Tibial nerve (tissue), 4 donors: Measurements from ENCODE around the gene DNAH10. TPM values are rescaled to one million over a fixed set of nuclear protein-coding genes. Genes with fewer than 3 reads are reported as not detected.

ENCODE experiments used
- DNase-seq, 2 donors: peaks; one replicate each; pipeline ENCODE4 v3.0.0-alpha.2; 2019; ENCODE audit warnings: low spot score in 2 of 2
- H3K27ac ChIP-seq, 4 donors: fragments of 200-600 bp; sonication (generic) in 3 of 4; one replicate each; pipeline ENCODE4 v1.5.1; 2017 to 2019; ENCODE audit warnings: mild to moderate bottlenecking in 1 of 4
- H3K27me3 ChIP-seq, 2 donors: fragments of 200-600 bp; sonication (generic) in 1 of 2; one replicate each; pipeline versions ENCODE4 v1.5.1 to v1.6.0; 2017 to 2019
- H3K36me3 ChIP-seq, 3 donors: fragments of 200-600 bp; sonication (generic); one replicate each; pipeline ENCODE4 v1.5.1; 2018 to 2019
- H3K4me1 ChIP-seq, 4 donors: fragments of 200-600 bp; sonication (generic) in 3 of 4; one replicate each; pipeline ENCODE4 v1.5.1; 2017 to 2019
- H3K4me3 ChIP-seq, 4 donors: fragments of 200-600 bp; sonication (generic) in 3 of 4; one replicate each; pipeline ENCODE4 v1.5.1; 2017 to 2019; ENCODE audit warnings: mild to moderate bottlenecking in 1 of 4, moderate library complexity in 1 of 4
- H3K9me3 ChIP-seq, 4 donors: fragments of 200-600 bp; sonication (generic) in 3 of 4; one replicate each; pipeline ENCODE4 v1.5.1; 2017 to 2019
- EP300 ChIP-seq, 2 donors: sonication (generic); formaldehyde crosslinking; IDR thresholded peaks; one replicate each; pipeline ENCODE4 v1.6.1; 2017; ENCODE audit warnings: antibody characterized with exemption in 2 of 2, mild to moderate bottlenecking in 1 of 2
- POLR2A ChIP-seq, 2 donors: fragments of 450-650 bp; IDR thresholded peaks; one replicate each; pipeline ENCODE4 v1.6.1; 2017; ENCODE audit warnings: antibody characterized with exemption in 2 of 2, mild to moderate bottlenecking in 2 of 2, moderate library complexity in 2 of 2
- WGBS, 2 donors: methylation state at CpG; one replicate each; pipeline ENCODE4 v1.1.5; 2018; 5-methylcytosine and 5-hydroxymethylcytosine counted together
- total RNA-seq, 4 donors: library from RNA; depleted of rRNA; stranded (reverse); fragments of >200 nt; gene quantifications; one replicate each; pipeline ENCODE4 v1.1.0, GENCODE V29; 2016
- TF ChIP-seq, protein P1 (sequence below), 5 experiments: fragments of 200-600 bp in 3 of 5; fragments of 450-650 bp in 2 of 5; sonication (generic) in 3 of 5; IDR thresholded peaks; one replicate each; pipeline ENCODE4 v1.5.1; 2016 to 2019; ENCODE audit warnings: antibody characterized with exemption in 5 of 5, mild to moderate bottlenecking in 3 of 5, moderate library complexity in 2 of 5

Gene DNAH10, protein sequence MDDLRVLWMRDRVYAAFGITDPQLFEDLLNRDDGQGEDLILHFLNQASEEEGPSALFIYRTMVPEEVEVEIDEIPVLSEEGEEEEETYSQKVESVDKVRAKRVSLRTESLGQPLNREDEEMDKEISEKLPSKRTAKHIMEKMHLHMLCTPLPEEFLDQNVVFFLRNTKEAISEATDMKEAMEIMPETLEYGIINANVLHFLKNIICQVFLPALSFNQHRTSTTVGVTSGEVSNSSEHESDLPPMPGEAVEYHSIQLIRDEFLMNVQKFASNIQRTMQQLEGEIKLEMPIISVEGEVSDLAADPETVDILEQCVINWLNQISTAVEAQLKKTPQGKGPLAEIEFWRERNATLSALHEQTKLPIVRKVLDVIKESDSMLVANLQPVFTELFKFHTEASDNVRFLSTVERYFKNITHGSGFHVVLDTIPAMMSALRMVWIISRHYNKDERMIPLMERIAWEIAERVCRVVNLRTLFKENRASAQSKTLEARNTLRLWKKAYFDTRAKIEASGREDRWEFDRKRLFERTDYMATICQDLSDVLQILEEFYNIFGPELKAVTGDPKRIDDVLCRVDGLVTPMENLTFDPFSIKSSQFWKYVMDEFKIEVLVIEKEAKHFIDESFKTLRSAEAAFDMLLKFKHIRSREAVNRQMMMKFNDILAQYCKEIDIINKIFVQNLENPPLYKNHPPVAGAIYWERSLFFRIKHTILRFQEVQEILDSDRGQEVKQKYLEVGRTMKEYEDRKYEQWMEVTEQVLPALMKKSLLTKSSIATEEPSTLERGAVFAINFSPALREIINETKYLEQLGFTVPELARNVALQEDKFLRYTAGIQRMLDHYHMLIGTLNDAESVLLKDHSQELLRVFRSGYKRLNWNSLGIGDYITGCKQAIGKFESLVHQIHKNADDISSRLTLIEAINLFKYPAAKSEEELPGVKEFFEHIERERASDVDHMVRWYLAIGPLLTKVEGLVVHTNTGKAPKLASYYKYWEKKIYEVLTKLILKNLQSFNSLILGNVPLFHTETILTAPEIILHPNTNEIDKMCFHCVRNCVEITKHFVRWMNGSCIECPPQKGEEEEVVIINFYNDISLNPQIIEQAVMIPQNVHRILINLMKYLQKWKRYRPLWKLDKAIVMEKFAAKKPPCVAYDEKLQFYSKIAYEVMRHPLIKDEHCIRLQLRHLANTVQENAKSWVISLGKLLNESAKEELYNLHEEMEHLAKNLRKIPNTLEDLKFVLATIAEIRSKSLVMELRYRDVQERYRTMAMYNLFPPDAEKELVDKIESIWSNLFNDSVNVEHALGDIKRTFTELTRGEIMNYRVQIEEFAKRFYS (N-terminal part only)
- total RNA-seq, result 1 to 10 TPM in 1 of 4 donors, not detected in 3; 3.1 TPM

DNA sequence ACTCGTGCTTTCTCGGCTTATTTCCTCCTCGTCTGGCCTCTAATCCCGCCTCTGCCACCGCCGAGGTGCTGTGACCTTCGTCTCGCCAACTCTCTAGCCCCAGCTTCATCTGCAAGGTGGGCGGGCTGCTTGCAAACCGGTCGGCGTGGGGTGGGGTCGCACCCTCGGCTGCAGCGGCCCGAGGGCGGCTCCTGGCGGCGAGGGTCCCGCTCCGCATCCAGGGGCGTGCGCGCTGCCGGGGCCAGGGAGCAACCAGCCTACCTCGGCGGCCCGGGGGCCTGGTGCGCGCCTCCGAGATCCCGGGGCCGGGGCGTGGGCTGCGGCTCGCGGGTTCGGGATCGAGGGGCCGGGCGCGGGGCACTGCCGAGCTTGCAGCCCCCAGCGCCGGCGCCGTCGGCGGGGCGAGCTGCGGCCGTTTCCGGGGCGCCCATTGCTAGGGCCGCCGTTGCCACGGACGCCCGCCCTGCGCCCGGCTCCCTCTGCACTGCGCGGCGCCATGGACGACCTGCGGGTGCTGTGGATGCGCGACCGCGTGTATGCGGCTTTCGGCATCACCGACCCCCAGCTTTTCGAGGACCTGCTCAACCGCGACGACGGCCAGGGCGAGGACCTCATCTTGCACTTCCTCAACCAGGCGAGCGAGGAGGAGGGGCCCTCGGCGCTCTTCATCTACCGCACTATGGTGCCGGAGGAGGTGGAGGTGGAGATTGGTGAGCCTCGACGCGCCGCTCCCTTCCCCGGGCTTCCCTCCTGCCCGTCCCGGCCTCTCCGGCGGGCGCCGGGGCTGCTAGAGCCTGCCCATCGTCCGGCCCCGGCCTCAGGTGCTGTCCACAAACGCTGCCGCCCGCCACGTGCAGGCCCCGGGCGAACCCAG is at the start of gene DNAH10:
TSS of gene DNAH10 (plus strand) at position 461 of the 874 bp plus-strand sequence. CDS start at position 497, 36 bp downstream.
- H3K27ac ChIP-seq, result no peak within 1 kb of the TSS
- TF ChIP-seq POLR2A (IDR thresholded peaks at IDR 0.05), result no peak
- H3K9me3 ChIP-seq, result no peaks in the 10 kb centered on the region
- no peak for DNase-seq
- peak within 1 kb of the TSS in 3 of 4 donors; percentile 19 to 49 (median 37) for H3K4me3 ChIP-seq
- H3K36me3 ChIP-seq, result peaks cover 0 to 27% (median 0%) of the 10 kb centered on the region in 3 donors
- H3K4me1 ChIP-seq, result peaks cover 0 to 16% (median 3%) of the 10 kb centered on the region in 4 donors
- peaks cover 0 to 34% of the 10 kb centered on the region in 2 donors for H3K27me3 ChIP-seq
- WGBS, 2 donors, result 1 to 6% methylated on average over 17 to 49 of the region's 105 CpGs

DNA sequence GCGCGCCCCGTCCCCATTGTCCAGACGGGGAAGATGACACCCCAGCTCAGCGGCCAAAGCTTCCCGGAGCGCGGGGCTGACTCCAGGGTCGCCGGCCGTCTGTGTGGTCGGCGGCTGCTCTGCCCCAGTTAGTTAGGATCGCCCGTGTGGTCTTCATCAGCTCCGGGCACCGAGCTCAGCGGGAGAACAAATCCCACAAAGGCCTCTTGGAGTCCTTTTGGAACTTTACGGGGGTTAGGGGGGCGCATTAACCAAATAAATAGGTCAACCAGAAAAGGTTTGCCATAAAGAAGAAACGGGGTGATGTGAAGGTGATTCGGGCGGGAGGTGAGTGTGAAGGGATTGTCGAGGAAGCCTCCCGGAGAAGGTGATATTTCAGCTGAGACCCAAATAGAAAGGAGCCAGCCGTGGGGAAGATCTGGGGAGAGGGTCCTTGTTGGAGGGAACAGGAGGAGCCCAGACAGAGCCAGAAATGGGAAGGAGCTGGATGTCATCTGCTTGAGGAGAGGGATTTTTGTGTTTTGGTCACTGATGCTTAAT is 49.3 kb upstream of the DNAH10 start:
- 0% methylated on average over 13 to 19 of the region's 26 CpGs for WGBS, 2 donors
- H3K27ac ChIP-seq, result peak overlapping the region in 3 of 4 donors; percentile 58 to 83 (median 76)

DNA sequence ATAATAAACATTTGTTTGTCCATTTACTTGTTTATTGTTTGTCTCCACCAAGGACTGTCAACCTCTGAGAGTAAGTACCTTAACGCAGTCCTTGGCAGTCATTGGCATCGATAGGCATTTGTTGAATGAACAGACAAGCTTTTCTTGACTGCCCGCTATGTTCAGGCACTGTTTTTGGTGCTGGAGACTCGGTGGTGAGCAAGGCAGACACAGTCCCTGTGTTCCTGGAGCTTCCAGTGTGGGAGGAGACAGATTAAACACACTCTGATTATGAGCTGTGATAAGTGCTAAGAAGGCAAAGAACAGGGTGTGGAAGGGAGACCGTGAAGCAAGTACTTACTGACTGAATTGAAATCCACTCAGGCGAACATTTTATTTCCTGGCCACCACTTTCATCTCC is 48.7 kb upstream of the DNAH10 start:
- H3K4me3 ChIP-seq, result peak overlapping the region in 3 of 4 donors; percentile 83 to 100 (median 97)
- no peaks in the 10 kb centered on the region for H3K9me3 ChIP-seq
- no peaks in the 10 kb centered on the region for H3K27me3 ChIP-seq
- no peaks in the 10 kb centered on the region for H3K36me3 ChIP-seq
- WGBS, 2 donors, result 24 to 31% methylated on average over 6 of the region's 6 CpGs
- peaks cover 0 to 35% (median 20%) of the 10 kb centered on the region in 4 donors for H3K4me1 ChIP-seq
- no peak for DNase-seq
- TF ChIP-seq EP300 (IDR thresholded peaks at IDR 0.05), result no peak
- TF ChIP-seq POLR2A (IDR thresholded peaks at IDR 0.05), result no peak
- TF ChIP-seq, protein P1, sequence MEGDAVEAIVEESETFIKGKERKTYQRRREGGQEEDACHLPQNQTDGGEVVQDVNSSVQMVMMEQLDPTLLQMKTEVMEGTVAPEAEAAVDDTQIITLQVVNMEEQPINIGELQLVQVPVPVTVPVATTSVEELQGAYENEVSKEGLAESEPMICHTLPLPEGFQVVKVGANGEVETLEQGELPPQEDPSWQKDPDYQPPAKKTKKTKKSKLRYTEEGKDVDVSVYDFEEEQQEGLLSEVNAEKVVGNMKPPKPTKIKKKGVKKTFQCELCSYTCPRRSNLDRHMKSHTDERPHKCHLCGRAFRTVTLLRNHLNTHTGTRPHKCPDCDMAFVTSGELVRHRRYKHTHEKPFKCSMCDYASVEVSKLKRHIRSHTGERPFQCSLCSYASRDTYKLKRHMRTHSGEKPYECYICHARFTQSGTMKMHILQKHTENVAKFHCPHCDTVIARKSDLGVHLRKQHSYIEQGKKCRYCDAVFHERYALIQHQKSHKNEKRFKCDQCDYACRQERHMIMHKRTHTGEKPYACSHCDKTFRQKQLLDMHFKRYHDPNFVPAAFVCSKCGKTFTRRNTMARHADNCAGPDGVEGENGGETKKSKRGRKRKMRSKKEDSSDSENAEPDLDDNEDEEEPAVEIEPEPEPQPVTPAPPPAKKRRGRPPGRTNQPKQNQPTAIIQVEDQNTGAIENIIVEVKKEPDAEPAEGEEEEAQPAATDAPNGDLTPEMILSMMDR (IDR thresholded peaks at IDR 0.05), result no peak
- no peak overlapping the region for H3K27ac ChIP-seq

More for the DNA sequence above, 49.3 kb upstream of the DNAH10 start:
- Histone ChIP-seq H3K4me3 (peak overlapping the region; percentile 83 to 100 (median 96)), H3K9me3 (no peaks in the 10 kb centered on the region), H3K4me1 (peaks cover 0 to 35% (median 20%) of the 10 kb centered on the region in 4 donors), H3K36me3 (peaks cover 0 to 2% (median 0%) of the 10 kb centered on the region in 3 donors), H3K27me3 (no peaks in the 10 kb centered on the region)
- no peak for DNase-seq
- TF ChIP-seq EP300 (IDR thresholded peaks at IDR 0.05), result no peak
- no peak for TF ChIP-seq POLR2A (IDR thresholded peaks at IDR 0.05)

DNA sequence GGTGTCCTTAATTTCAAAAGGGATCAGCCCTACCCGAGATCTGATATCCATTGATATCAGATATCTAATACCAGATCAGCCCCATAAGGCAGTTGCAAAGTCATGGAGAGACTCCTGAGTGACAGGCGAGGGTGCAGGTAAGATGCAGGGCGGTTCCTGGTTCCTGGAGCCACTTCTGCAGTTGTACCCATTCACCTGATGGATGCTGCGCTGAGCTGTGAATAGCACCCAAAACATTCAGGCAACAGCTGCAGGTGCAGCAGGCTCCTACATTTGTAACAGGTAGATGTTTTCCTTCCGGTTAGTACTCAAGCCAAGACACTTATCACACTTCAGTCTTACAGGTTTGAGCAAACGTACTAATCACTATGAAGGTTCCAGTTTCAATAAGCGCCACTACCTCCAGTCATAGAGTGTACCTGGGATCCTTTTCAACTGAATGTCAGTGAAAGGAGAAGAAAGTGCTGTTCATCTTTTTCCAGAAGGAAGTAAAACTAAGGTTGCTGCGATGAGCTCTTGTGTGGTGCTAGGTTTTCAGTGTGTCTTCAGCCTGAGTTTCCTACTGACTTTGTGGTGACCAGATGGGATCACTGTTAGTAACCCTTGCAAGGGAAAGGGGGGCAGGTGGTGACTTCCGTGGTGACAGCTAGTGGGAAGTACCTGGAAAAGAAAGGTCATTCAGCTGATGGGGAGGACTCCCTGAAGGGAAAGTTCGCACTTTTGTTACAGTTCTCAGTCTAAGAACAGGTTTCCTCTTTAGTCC is 48.1 kb upstream of the DNAH10 start:
- H3K4me1 ChIP-seq, result peaks cover 0 to 35% (median 20%) of the 10 kb centered on the region in 4 donors
- H3K9me3 ChIP-seq, result no peaks in the 10 kb centered on the region
- no peak for TF ChIP-seq POLR2A (IDR thresholded peaks at IDR 0.05)
- TF ChIP-seq, protein P1 (IDR thresholded peaks at IDR 0.05), result no peak
- TF ChIP-seq EP300 (IDR thresholded peaks at IDR 0.05), result no peak
- WGBS, 2 donors, result 78 to 83% methylated on average over 10 of the region's 10 CpGs
- peak overlapping the region in 1 of 4 donors; percentile 10 for H3K27ac ChIP-seq
- H3K27me3 ChIP-seq, result no peaks in the 10 kb centered on the region
- H3K4me3 ChIP-seq, result peak overlapping the region in 1 of 4 donors; percentile 1
- DNase-seq, result no peak
- no peaks in the 10 kb centered on the region for H3K36me3 ChIP-seq
